WI38 (cell line): ENCODE measurements around the gene MAN1C1.
A peak's percentile ranks its signal among the peaks of the same experiment; 100 is the strongest.

ENCODE experiments used
- H3K4me3 ChIP-seq: 2 replicates; pipeline ENCODE4 v1.5.1; 2011; ENCODE audit warnings: low read depth, mild to moderate bottlenecking, control low read depth, low read length
- TF ChIP-seq, protein P1 (sequence below): IDR thresholded peaks from 2 replicates; pipeline ENCODE4 v1.5.1; 2012; ENCODE audit warnings: low read depth, mild to moderate bottlenecking, control low read depth, low read length

Gene MAN1C1

DNA sequence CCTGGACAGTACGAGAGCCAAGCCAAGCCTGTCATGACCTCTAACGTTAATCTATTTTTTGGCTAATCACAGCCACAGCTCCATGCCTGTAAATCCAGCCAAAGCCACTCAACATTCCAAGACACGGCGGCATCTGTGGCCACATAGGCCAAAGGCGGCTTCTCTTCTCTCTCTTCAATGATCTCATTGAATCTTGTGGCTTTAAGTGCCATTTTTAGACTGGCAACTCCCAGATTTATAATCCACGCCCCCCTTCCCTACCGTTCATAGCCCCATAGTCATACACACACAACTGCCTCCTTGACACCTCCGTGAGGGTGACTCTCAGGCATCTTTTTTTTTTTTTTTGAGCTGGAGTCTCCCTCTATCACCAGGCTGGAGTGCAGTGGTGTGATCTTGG, 177.7 kb downstream of the MAN1C1 start:
- H3K4me3 ChIP-seq = no peak overlapping the region
- TF ChIP-seq, protein P1, sequence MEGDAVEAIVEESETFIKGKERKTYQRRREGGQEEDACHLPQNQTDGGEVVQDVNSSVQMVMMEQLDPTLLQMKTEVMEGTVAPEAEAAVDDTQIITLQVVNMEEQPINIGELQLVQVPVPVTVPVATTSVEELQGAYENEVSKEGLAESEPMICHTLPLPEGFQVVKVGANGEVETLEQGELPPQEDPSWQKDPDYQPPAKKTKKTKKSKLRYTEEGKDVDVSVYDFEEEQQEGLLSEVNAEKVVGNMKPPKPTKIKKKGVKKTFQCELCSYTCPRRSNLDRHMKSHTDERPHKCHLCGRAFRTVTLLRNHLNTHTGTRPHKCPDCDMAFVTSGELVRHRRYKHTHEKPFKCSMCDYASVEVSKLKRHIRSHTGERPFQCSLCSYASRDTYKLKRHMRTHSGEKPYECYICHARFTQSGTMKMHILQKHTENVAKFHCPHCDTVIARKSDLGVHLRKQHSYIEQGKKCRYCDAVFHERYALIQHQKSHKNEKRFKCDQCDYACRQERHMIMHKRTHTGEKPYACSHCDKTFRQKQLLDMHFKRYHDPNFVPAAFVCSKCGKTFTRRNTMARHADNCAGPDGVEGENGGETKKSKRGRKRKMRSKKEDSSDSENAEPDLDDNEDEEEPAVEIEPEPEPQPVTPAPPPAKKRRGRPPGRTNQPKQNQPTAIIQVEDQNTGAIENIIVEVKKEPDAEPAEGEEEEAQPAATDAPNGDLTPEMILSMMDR = no peak

DNA sequence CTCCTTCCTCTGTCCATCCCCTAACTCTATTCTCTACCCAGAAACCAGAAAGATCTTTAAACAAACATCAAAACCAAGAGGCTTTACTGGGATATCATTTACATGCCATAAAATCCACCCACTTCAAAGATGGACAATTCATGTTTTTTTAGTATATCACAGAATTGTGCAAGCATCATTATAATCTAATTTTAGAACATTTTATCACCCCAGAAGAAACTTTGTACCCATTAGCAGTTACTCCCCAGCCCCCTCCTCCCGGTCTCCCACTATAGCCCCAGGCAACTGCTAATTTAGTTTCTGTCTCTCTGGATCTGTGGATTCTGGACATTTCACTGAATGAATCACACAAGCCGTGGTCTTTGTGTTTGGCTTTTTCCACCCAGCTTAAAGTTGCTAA, 178.6 kb downstream of the MAN1C1 start:
- no peak overlapping the region for H3K4me3 ChIP-seq
- TF ChIP-seq, protein P1 = no peak

GRCh38 chr1:25795946-25796810, 179.6 kb downstream of the MAN1C1 start:
- H3K4me3 ChIP-seq = no peak overlapping the region
- TF ChIP-seq, protein P1 = no peak

DNA sequence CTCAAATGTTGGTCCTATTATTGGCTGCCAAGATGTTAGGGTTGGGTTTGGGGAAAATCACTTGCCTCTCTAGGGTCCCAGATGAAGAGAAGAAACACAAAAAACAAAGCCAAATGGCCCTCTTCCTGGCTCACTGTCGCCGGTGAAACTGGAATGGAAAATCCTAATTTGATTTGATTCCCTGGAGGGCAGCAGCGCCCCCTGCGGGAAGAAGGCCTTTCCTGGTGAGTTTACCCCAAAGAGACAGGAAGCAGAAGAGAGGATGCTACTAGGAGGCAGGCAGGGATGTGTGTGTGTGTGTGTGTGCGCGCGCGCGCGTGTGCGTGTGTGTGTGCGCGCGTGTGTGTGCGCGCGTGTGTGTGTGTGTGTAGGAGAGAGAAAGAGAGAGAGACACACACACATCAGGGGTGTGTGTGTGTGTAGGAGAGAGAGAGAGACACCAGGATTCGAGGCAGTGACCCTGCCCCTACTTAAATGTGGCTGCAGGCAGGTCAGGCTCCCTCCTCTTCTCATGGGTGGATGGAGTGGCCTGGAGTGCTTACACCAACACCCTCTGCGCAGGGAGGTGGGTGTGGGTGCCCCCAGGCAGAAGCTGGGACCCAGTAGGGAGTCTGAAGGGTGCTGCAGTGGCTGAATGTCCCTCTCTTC, 180.3 kb downstream of the MAN1C1 start:
- H3K4me3 ChIP-seq = no peak overlapping the region

GRCh38 chr1:25797939-25798338, 181.3 kb downstream of the MAN1C1 start:
- no peak overlapping the region for H3K4me3 ChIP-seq
- TF ChIP-seq, protein P1 = peak; percentile 42

More for the DNA sequence above, 180.3 kb downstream of the MAN1C1 start:
- TF ChIP-seq, protein P1 = peak; percentile 68

GRCh38 chr1:25798666-25799351, 182.2 kb downstream of the MAN1C1 start:
- TF ChIP-seq, protein P1 = no peak
- no peak overlapping the region for H3K4me3 ChIP-seq
